ENCODE data around the gene PAFAH1B2. TPM values are rescaled to one million over a fixed set of nuclear protein-coding genes. Genes with fewer than 3 reads are reported as not detected.

The PAFAH1B2 gene
- total RNA-seq, 1 donor from 2014 or later = 226 TPM

DNA sequence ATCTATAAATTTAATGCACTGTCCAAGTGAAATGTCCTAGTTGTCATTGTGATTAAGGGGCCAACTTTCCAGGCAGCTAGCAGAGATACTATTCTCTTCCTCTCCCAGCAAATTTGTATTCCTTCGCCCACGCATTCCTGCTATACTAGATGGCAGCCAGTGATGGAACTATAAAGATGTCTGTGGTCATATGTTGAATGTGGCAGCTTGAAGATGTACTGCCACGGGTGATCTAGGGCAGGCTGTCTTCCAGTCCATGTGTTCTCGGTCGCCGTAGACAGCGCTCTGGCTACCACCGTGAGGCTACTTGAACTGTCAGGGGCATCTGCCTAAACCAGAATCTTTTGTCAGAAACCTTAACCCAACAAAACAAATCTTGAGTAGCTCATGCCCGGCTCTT, 26.1 kb downstream of the PAFAH1B2 start:
- Histone ChIP-seq H3K4me3 (ENCODE audit: low read depth, low read length) (no peak overlapping the region), H3K27me3 (ENCODE audit: control insufficient read depth, insufficient read depth, low read length) (no peaks in the 10 kb centered on the region), H3K36me3 (ENCODE audit: control insufficient read depth, insufficient read depth, low read length) (peaks cover 3% of the 10 kb centered on the region)
- FAIRE-seq (no peak), DNase-seq (ENCODE audit: low read depth) (no peak)
- TF ChIP-seq CTCF (IDR thresholded peaks at IDR 0.05; ENCODE audit: insufficient read depth, low read length, severe bottlenecking) = no peak

DNA sequence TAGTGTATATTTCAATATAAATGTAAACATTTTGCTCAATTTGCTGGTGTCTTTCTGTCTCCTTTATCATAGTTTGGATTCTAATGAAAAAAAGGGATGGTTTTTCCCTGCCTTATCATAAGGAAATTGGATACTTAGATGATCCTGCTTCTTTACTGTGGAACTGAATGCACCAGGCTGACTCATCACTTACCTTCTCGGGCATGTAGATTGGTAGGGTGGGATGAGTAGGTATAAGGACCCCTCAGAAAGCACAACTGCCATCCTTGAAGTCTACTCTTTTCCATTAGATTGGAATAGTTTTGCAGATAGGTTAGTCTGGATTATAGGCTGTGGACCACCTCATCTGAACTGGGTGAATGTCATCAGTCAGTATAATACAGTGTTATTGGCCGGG, 26.9 kb downstream of the PAFAH1B2 start:
- no peak for FAIRE-seq
- H3K4me3 ChIP-seq (ENCODE audit: low read depth, low read length) = no peak overlapping the region
- H3K27me3 ChIP-seq (ENCODE audit: control insufficient read depth, insufficient read depth, low read length) = no peaks in the 10 kb centered on the region
- peak; percentile 43 for DNase-seq (ENCODE audit: low read depth)
- TF ChIP-seq CTCF (IDR thresholded peaks at IDR 0.05; ENCODE audit: insufficient read depth, low read length, severe bottlenecking) = no peak
- peaks cover 3% of the 10 kb centered on the region for H3K36me3 ChIP-seq (ENCODE audit: control insufficient read depth, insufficient read depth, low read length)

DNA sequence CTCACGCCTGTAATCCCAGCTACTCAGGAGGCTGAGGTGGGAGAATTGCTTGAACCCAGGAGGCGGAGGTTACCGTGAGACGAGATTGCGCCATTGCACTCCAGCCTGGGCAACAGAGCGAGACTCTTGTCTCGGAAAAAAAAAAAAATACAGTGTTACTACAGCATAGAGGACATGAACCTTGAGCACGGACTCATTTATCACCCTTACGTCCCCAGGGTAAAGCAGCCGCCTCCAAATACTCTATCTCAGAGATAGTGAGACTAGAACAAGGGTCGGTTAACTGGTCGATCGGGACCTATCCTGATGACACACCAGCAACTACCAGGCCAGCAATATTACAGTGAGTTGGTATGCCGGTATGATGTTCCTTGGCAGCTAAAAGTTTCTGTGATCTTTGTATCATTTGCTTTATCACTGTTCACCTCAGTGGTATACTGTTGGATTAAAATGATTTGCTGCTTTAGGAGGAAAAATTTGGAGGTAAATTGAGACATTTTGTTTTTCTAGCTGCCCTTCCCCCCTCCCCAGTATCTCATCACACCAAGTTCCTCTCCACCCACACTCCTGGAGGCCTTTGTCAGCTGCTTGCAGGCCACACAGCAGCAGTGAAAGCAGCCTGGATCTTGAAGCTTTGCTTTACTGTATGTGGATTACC, 27.4 kb downstream of the PAFAH1B2 start:
- FAIRE-seq = no peak
- no peak overlapping the region for H3K4me3 ChIP-seq (ENCODE audit: low read depth, low read length)
- H3K36me3 ChIP-seq (ENCODE audit: control insufficient read depth, insufficient read depth, low read length) = peaks cover 3% of the 10 kb centered on the region
- H3K27me3 ChIP-seq (ENCODE audit: control insufficient read depth, insufficient read depth, low read length) = no peaks in the 10 kb centered on the region
- no peak for DNase-seq (ENCODE audit: low read depth)
- no peak for TF ChIP-seq CTCF (IDR thresholded peaks at IDR 0.05; ENCODE audit: insufficient read depth, low read length, severe bottlenecking)

DNA sequence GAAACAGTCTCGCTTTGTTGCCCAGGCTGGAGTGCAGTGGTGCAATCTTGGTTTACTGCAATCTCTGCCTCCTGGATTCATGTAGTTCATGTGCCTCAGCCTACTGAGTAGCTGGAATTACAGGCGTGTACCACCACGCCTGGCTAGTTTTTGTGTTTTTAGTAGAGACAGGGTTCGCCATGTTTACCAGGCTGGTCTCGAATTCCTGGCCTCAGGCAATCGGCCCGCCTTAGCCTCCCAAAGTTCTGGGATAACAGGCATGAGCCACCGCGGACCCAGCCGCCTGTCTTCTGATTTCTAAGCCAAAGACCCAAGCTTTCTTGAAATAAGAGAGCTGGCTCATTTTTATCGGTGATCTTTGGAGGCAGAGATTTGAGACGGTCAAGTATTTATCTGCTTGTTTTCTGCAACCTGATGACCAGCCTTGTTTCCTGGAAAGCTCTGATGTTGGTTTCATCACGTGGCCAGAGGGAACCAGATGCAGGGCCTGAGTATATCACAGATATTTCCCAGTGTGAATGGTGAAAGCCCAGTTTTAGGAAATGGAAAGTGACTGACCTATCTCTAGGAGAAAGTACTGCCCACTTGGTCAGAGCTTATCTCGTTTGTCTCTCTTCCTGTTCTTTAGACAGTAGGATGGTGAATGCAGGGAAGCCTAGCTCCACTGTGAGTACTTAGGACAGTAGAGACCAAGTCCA, 28.8 kb downstream of the PAFAH1B2 start:
- Histone ChIP-seq H3K27me3 (ENCODE audit: control insufficient read depth, insufficient read depth, low read length) (no peaks in the 10 kb centered on the region), H3K36me3 (ENCODE audit: control insufficient read depth, insufficient read depth, low read length) (no peaks in the 10 kb centered on the region), H3K4me3 (ENCODE audit: low read depth, low read length) (no peak overlapping the region)
- FAIRE-seq (peak; percentile 23), DNase-seq (ENCODE audit: low read depth) (peak; percentile 60)
- TF ChIP-seq CTCF (IDR thresholded peaks at IDR 0.05; ENCODE audit: insufficient read depth, low read length, severe bottlenecking) = no peak

- DNase-seq (ENCODE audit: low read depth) (no peak), FAIRE-seq (no peak)
- no peak for TF ChIP-seq CTCF (IDR thresholded peaks at IDR 0.05; ENCODE audit: insufficient read depth, low read length, severe bottlenecking)
- no peak overlapping the region for H3K4me3 ChIP-seq (ENCODE audit: low read depth, low read length)
- no peaks in the 10 kb centered on the region for H3K36me3 ChIP-seq (ENCODE audit: control insufficient read depth, insufficient read depth, low read length)
- no peaks in the 10 kb centered on the region for H3K27me3 ChIP-seq (ENCODE audit: control insufficient read depth, insufficient read depth, low read length)
These were observed 31.0 kb downstream of the PAFAH1B2 start for GRCh38 chr11:117175104-117175503.
